Activated gamma-delta T cell treated with Interleukin-2 at 50 U/mL for 16 hours (primary cell): ENCODE data around the gene TBC1D22B.
A peak's percentile ranks its signal among the peaks of the same experiment; 100 is the strongest.

Source experiments
- DNase-seq: peaks from one replicate; pipeline ENCODE4 v3.0.0-alpha.2; 2020

TBC1D22B gene

GRCh38 chr6:37239950-37240713, 17.4 kb upstream of the TBC1D22B start:
- DNase-seq: peak; percentile 56

GRCh38 chr6:37241131-37241530, 16.4 kb upstream of the TBC1D22B start:
- DNase-seq: no peak

- no peak for DNase-seq
Observed at GRCh38 chr6:37241775-37242428, 15.7 kb upstream of the TBC1D22B start.

GRCh38 chr6:37242429-37243052, 15.0 kb upstream of the TBC1D22B start:
- no peak for DNase-seq

GRCh38 chr6:37243131-37243815, 14.3 kb upstream of the TBC1D22B start:
- DNase-seq: no peak

- no peak for DNase-seq
Observed at GRCh38 chr6:37243816-37244370, 13.7 kb upstream of the TBC1D22B start.

GRCh38 chr6:37244430-37245310, 12.9 kb upstream of the TBC1D22B start:
- no peak for DNase-seq

GRCh38 chr6:37251211-37251780, 6.3 kb upstream of the TBC1D22B start:
- no peak for DNase-seq

- DNase-seq: no peak
Observed at GRCh38 chr6:37253486-37254007, 4.0 kb upstream of the TBC1D22B start.

- no peak for DNase-seq
Observed at GRCh38 chr6:37254881-37255280, 2.7 kb upstream of the TBC1D22B start.

GRCh38 chr6:37256692-37257319, 766 bp upstream of the TBC1D22B start:
- DNase-seq: no peak

- DNase-seq: no peak
Observed at GRCh38 chr6:37257320-37257633, 295 bp upstream of the TBC1D22B start.

GRCh38 chr6:37258405-37259105, 983 bp downstream of the TBC1D22B start:
- DNase-seq: no peak

- no peak for DNase-seq
Observed at GRCh38 chr6:37259191-37259590, 1.6 kb downstream of the TBC1D22B start.

- no peak for DNase-seq
Observed at GRCh38 chr6:37260040-37260439, 2.5 kb downstream of the TBC1D22B start.

- DNase-seq: no peak
Observed at GRCh38 chr6:37260444-37260843, 2.9 kb downstream of the TBC1D22B start.

GRCh38 chr6:37261198-37261597, 3.6 kb downstream of the TBC1D22B start:
- no peak for DNase-seq

- no peak for DNase-seq
Observed at GRCh38 chr6:37262446-37263026, 5.0 kb downstream of the TBC1D22B start.

- DNase-seq: no peak
Observed at GRCh38 chr6:37265001-37265400, 7.4 kb downstream of the TBC1D22B start.

- no peak for DNase-seq
Observed at GRCh38 chr6:37265860-37266259, 8.3 kb downstream of the TBC1D22B start.
